Liver (tissue), 9 donors: ENCODE measurements around the gene RREB1. TPM values are rescaled to one million over a fixed set of nuclear protein-coding genes. Genes with fewer than 3 reads are reported as not detected.

Experiments used
- DNase-seq: peaks from one replicate; pipeline ENCODE4 v3.0.0-alpha.2; 2017; ENCODE audit warnings: low spot score
- H3K27ac ChIP-seq, 2 donors: one replicate each; pipeline ENCODE4 v1.7.0; 2013; ENCODE audit warnings: inconsistent platforms in 2 of 2, low read length in 2 of 2, control low read depth in 1 of 2, low read depth in 1 of 2, mild to moderate bottlenecking in 1 of 2
- H3K27me3 ChIP-seq, 4 donors: one replicate each; pipeline versions ENCODE4 v1.6.1 to v1.7.0; 2013; ENCODE audit warnings: low read length in 3 of 4, inconsistent platforms in 1 of 4, mild to moderate bottlenecking in 1 of 4, moderate library complexity in 1 of 4; ENCODE audit not compliant: control insufficient read depth in 4 of 4, insufficient read depth in 4 of 4
- H3K36me3 ChIP-seq, 4 donors: one replicate each; pipeline versions ENCODE4 v1.6.1 to v1.7.0; 2013; ENCODE audit warnings: low read length in 3 of 4, mild to moderate bottlenecking in 3 of 4, low read depth in 1 of 4, moderate library complexity in 1 of 4; ENCODE audit not compliant: control insufficient read depth in 4 of 4, insufficient read depth in 3 of 4
- H3K4me1 ChIP-seq, 4 donors: one replicate each; pipeline versions ENCODE4 v1.6.1 to v1.7.0; 2013; ENCODE audit warnings: low read length in 3 of 4, mild to moderate bottlenecking in 3 of 4, moderate library complexity in 1 of 4; ENCODE audit not compliant: control insufficient read depth in 4 of 4, insufficient read depth in 4 of 4
- H3K4me3 ChIP-seq, 3 donors: one replicate each; pipeline versions ENCODE4 v1.6.1 to v1.7.0; 2013; ENCODE audit warnings: low read length in 3 of 3, control low read depth in 1 of 3, low read depth in 1 of 3, mild to moderate bottlenecking in 1 of 3
- H3K9ac ChIP-seq, 2 donors: one replicate each; pipeline ENCODE4 v1.7.0; 2013; ENCODE audit warnings: low read length in 2 of 2, mild to moderate bottlenecking in 2 of 2, moderate library complexity in 2 of 2, control low read depth in 1 of 2, low read depth in 1 of 2
- H3K9me3 ChIP-seq, 4 donors: one replicate each; pipeline versions ENCODE4 v1.6.1 to v1.7.0; 2013; ENCODE audit warnings: low read length in 3 of 4; ENCODE audit not compliant: control insufficient read depth in 4 of 4
- EGR1 ChIP-seq, 2 donors: IDR thresholded peaks; 2 replicates each; pipeline ENCODE4 v1.6.1; 2016 to 2018; ENCODE audit warnings: antibody characterized with exemption in 2 of 2, low read depth in 2 of 2
- FOXA1 ChIP-seq: IDR thresholded peaks from 2 replicates; pipeline ENCODE4 v1.6.1; 2016; ENCODE audit warnings: antibody characterized with exemption
- FOXA2 ChIP-seq: IDR thresholded peaks from 2 replicates; pipeline ENCODE4 v1.6.1; 2016; ENCODE audit warnings: antibody characterized with exemption
- GABPA ChIP-seq, 2 donors: IDR thresholded peaks in 1 of 2; conservative IDR thresholded peaks in 1 of 2; 2 replicates each; pipeline ENCODE4 v1.6.1; 2016; ENCODE audit warnings: antibody characterized with exemption in 2 of 2, mild to moderate bottlenecking in 1 of 2, moderate library complexity in 1 of 2
- HNF4A ChIP-seq, 2 donors: conservative IDR thresholded peaks; 2 replicates each; pipeline ENCODE4 v1.6.1; 2016; ENCODE audit warnings: antibody characterized with exemption in 2 of 2, mild to moderate bottlenecking in 2 of 2
- HNF4G ChIP-seq: IDR thresholded peaks from 2 replicates; pipeline ENCODE4 v1.6.1; 2016; ENCODE audit warnings: antibody characterized with exemption
- JUND ChIP-seq, 2 donors: IDR thresholded peaks; 2 replicates each; pipeline ENCODE4 v1.6.1; 2016; ENCODE audit warnings: antibody characterized with exemption in 2 of 2
- NR2F2 ChIP-seq: IDR thresholded peaks from 2 replicates; pipeline ENCODE4 v1.6.1; 2016; ENCODE audit warnings: antibody characterized with exemption
- RAD21 ChIP-seq, 2 donors: IDR thresholded peaks; 2 replicates each; pipeline ENCODE4 v1.6.1; 2016; ENCODE audit warnings: antibody characterized with exemption in 2 of 2, mild to moderate bottlenecking in 2 of 2
- RXRA ChIP-seq, 2 donors: IDR thresholded peaks; 2 replicates each; pipeline ENCODE4 v1.6.1; 2017 to 2018; ENCODE audit warnings: antibody characterized with exemption in 2 of 2, mild to moderate bottlenecking in 1 of 2
- SP1 ChIP-seq: IDR thresholded peaks from 2 replicates; pipeline ENCODE4 v1.6.1; 2018; ENCODE audit warnings: antibody characterized with exemption, mild to moderate bottlenecking
- TAF1 ChIP-seq: conservative IDR thresholded peaks from 2 replicates; pipeline ENCODE4 v1.6.1; 2016; ENCODE audit warnings: antibody characterized with exemption, mild to moderate bottlenecking
- YY1 ChIP-seq: IDR thresholded peaks from 2 replicates; pipeline ENCODE4 v1.6.1; 2016; ENCODE audit warnings: antibody characterized with exemption, mild to moderate bottlenecking
- WGBS: extraction: QIAGEN DNeasy Blood & Tissue Kit; methylation state at CpG from one replicate; pipeline ENCODE4 v1.1.7; 2013; 5-methylcytosine and 5-hydroxymethylcytosine counted together
- polyA plus RNA-seq, 2 donors: library from polyadenylated mRNA; stranded (reverse) in 1 of 2; unstranded in 1 of 2; fragments of 200-250 nt in 1 of 2; fragments of >200 nt in 1 of 2; fragmentation: Nextera tagmentation in 1 of 2; extraction: Ambion mirVana in 1 of 2; gene quantifications; one replicate each; pipeline versions ENCODE4 v1.2.1 to v1.2.3, GENCODE V29; 2013 to 2015
- total RNA-seq, 2 donors: library from RNA; depleted of rRNA; stranded (reverse); fragments of >200 nt; gene quantifications; one replicate each; pipeline ENCODE4 v1.2.3, GENCODE V29; 2014
- TF ChIP-seq, protein P1 (sequence below): IDR thresholded peaks from 2 replicates; pipeline ENCODE4 v1.6.1; 2016; ENCODE audit warnings: antibody characterized with exemption
- TF ChIP-seq, protein P2 (sequence below): IDR thresholded peaks from 2 replicates; pipeline ENCODE4 v1.6.1; 2016; ENCODE audit warnings: antibody characterized with exemption, mild to moderate bottlenecking
- TF ChIP-seq, protein P3 (sequence below): fragments of 150-350 bp; IDR thresholded peaks from 2 replicates; pipeline ENCODE4 v1.5.1; 2017; ENCODE audit warnings: improper control_type of control experiment, low read depth, low read length; ENCODE audit not compliant: missing input control
- TF ChIP-seq, protein P4 (sequence below): IDR thresholded peaks from 2 replicates; pipeline ENCODE4 v1.6.1; 2016; ENCODE audit warnings: antibody characterized with exemption
- TF ChIP-seq, protein P5 (sequence below): IDR thresholded peaks from 2 replicates; pipeline ENCODE4 v1.6.1; 2016; ENCODE audit warnings: antibody characterized with exemption
- donor health status: healthy.
- donor health status: healthy.
- donor health status: healthy.
- donor health status: healthy.
- donor health status: healthy.

Gene RREB1
- total and polyA plus RNA-seq, 4 donors = 10.1 to 28.9 (median 17.3) TPM

DNA sequence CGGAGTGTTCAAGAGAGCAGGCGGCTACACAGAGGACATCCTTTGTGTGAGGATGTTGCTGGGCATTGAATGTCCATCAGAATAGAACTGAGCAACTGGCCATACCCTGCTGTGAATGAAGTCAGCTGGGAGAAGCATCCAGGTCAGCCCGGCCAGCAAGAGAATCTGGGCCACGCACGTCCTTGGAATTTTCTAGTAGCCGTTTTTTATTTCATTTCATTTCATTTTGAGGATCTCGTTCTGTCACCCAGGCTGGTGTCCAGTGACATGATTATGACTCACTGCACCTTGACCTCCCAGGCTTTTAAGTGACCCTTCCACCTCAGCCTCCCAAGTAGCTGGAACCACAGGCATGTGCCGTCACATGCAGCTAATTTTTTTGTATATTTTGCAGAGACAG lies 107.4 kb downstream of the RREB1 start:
- no peak overlapping the region for H3K9ac ChIP-seq
- H3K36me3 ChIP-seq = peaks cover 0 to 38% (median 25%) of the 10 kb centered on the region in 4 donors
- peaks cover 29 to 52% (median 43%) of the 10 kb centered on the region in 4 donors for H3K4me1 ChIP-seq
- no peaks in the 10 kb centered on the region for H3K9me3 ChIP-seq
- H3K27me3 ChIP-seq = no peaks in the 10 kb centered on the region
- DNase-seq = no peak
- peak overlapping the region; percentile 81 to 90 for H3K27ac ChIP-seq
- WGBS = 67% methylated on average over 8 of the region's 8 CpGs
- no peak for TF ChIP-seq NR2F2
- peak in 1 of 2 donors; percentile 60 for TF ChIP-seq JUND (IDR thresholded peaks at IDR 0.05)
- peak in 1 of 2 donors; percentile 43 for TF ChIP-seq HNF4A (conservative IDR thresholded peaks at IDR 0.05)
- TF ChIP-seq, protein P1, sequence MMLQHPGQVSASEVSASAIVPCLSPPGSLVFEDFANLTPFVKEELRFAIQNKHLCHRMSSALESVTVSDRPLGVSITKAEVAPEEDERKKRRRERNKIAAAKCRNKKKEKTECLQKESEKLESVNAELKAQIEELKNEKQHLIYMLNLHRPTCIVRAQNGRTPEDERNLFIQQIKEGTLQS = peak; percentile 39
- TF ChIP-seq FOXA2 = no peak
- H3K4me3 ChIP-seq = no peak overlapping the region

DNA sequence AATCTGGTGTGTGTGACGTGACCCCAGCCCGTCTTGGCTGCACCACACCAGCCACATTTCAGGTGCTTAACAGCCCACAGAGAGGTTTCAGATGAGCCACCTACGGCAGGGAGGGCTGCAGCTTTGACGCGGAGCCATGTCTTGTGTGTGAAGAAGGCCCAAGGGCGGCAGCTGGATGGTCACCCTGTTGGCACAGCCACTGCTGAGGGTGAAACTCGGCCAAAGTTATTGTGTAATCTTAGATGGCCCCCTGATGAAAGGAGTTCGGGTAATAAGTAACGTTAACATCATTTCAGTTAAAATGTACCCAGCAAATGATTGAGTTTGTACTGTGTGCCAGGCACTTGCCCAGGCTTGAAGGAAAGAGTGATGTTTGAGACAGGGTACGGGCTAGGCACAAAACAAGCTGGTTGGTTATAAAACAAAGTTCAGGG lies 108.1 kb downstream of the RREB1 start:
- no peak overlapping the region for H3K4me3 ChIP-seq
- H3K27ac ChIP-seq = peak overlapping the region; percentile 81 to 90
- peaks cover 0 to 31% (median 22%) of the 10 kb centered on the region in 4 donors for H3K36me3 ChIP-seq
- WGBS = 37% methylated on average over 10 of the region's 10 CpGs
- no peak for TF ChIP-seq FOXA2
- TF ChIP-seq RXRA (IDR thresholded peaks at IDR 0.05) = peak; percentile 87 to 96
- TF ChIP-seq, protein P1 = peak; percentile 44
- peak; percentile 91 for TF ChIP-seq YY1
- peak; percentile 82 for TF ChIP-seq SP1
- TF ChIP-seq, protein P2, sequence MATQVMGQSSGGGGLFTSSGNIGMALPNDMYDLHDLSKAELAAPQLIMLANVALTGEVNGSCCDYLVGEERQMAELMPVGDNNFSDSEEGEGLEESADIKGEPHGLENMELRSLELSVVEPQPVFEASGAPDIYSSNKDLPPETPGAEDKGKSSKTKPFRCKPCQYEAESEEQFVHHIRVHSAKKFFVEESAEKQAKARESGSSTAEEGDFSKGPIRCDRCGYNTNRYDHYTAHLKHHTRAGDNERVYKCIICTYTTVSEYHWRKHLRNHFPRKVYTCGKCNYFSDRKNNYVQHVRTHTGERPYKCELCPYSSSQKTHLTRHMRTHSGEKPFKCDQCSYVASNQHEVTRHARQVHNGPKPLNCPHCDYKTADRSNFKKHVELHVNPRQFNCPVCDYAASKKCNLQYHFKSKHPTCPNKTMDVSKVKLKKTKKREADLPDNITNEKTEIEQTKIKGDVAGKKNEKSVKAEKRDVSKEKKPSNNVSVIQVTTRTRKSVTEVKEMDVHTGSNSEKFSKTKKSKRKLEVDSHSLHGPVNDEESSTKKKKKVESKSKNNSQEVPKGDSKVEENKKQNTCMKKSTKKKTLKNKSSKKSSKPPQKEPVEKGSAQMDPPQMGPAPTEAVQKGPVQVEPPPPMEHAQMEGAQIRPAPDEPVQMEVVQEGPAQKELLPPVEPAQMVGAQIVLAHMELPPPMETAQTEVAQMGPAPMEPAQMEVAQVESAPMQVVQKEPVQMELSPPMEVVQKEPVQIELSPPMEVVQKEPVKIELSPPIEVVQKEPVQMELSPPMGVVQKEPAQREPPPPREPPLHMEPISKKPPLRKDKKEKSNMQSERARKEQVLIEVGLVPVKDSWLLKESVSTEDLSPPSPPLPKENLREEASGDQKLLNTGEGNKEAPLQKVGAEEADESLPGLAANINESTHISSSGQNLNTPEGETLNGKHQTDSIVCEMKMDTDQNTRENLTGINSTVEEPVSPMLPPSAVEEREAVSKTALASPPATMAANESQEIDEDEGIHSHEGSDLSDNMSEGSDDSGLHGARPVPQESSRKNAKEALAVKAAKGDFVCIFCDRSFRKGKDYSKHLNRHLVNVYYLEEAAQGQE = no peak
- TF ChIP-seq, protein P3, sequence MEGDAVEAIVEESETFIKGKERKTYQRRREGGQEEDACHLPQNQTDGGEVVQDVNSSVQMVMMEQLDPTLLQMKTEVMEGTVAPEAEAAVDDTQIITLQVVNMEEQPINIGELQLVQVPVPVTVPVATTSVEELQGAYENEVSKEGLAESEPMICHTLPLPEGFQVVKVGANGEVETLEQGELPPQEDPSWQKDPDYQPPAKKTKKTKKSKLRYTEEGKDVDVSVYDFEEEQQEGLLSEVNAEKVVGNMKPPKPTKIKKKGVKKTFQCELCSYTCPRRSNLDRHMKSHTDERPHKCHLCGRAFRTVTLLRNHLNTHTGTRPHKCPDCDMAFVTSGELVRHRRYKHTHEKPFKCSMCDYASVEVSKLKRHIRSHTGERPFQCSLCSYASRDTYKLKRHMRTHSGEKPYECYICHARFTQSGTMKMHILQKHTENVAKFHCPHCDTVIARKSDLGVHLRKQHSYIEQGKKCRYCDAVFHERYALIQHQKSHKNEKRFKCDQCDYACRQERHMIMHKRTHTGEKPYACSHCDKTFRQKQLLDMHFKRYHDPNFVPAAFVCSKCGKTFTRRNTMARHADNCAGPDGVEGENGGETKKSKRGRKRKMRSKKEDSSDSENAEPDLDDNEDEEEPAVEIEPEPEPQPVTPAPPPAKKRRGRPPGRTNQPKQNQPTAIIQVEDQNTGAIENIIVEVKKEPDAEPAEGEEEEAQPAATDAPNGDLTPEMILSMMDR = no peak
- peak; percentile 75 to 82 for TF ChIP-seq JUND (IDR thresholded peaks at IDR 0.05)
- peak; percentile 24 for TF ChIP-seq NR2F2
- peak in 1 of 2 donors; percentile 38 for TF ChIP-seq EGR1 (IDR thresholded peaks at IDR 0.05; ENCODE audit: low read depth in 2 of 2)
- TF ChIP-seq, protein P4, sequence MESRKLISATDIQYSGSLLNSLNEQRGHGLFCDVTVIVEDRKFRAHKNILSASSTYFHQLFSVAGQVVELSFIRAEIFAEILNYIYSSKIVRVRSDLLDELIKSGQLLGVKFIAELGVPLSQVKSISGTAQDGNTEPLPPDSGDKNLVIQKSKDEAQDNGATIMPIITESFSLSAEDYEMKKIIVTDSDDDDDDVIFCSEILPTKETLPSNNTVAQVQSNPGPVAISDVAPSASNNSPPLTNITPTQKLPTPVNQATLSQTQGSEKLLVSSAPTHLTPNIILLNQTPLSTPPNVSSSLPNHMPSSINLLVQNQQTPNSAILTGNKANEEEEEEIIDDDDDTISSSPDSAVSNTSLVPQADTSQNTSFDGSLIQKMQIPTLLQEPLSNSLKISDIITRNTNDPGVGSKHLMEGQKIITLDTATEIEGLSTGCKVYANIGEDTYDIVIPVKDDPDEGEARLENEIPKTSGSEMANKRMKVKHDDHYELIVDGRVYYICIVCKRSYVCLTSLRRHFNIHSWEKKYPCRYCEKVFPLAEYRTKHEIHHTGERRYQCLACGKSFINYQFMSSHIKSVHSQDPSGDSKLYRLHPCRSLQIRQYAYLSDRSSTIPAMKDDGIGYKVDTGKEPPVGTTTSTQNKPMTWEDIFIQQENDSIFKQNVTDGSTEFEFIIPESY = no peak
- TF ChIP-seq HNF4G = peak; percentile 7
- TF ChIP-seq FOXA1 = peak; percentile 16
- TF ChIP-seq, protein P5, sequence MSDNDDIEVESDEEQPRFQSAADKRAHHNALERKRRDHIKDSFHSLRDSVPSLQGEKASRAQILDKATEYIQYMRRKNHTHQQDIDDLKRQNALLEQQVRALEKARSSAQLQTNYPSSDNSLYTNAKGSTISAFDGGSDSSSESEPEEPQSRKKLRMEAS = peak; percentile 65
- TF ChIP-seq HNF4A (conservative IDR thresholded peaks at IDR 0.05) = peak; percentile 76 to 89
- TF ChIP-seq GABPA (IDR thresholded peaks at IDR 0.05 in 1 of 2, conservative IDR thresholded peaks at IDR 0.05 in 1 of 2) = no peak
- peak; percentile 44 to 49 for TF ChIP-seq RAD21 (IDR thresholded peaks at IDR 0.05)
- TF ChIP-seq TAF1 = no peak
- no peak for DNase-seq
- peak overlapping the region in 1 of 2 donors; percentile 25 for H3K9ac ChIP-seq
- H3K4me1 ChIP-seq = peaks cover 29 to 58% (median 48%) of the 10 kb centered on the region in 4 donors
- H3K27me3 ChIP-seq = no peaks in the 10 kb centered on the region
- H3K9me3 ChIP-seq = no peaks in the 10 kb centered on the region
